ENCODE results near the gene FAM107A.

The FAM107A gene

GRCh38 chr3:58608648-58609047, 31.5 kb upstream of the FAM107A start:
- Histone ChIP-seq H3K9me3 (no peaks in the 10 kb centered on the region), H3K36me3 (replicated peaks) (no peaks in the 10 kb centered on the region), H3K27me3 (ENCODE audit: low read depth) (no peaks in the 10 kb centered on the region), H3K4me3 (no peak overlapping the region), H3K4me1 (no peaks in the 10 kb centered on the region)
- in situ Hi-C loops (cut with MboI; ENCODE audit: low sequenced_read_pairs): no loop called here
- DNase-seq (ENCODE audit: low spot score in 2 of 2): no peak

- Histone ChIP-seq H3K4me3 (no peak overlapping the region), H3K36me3 (replicated peaks) (no peaks in the 10 kb centered on the region), H3K27me3 (ENCODE audit: low read depth) (no peaks in the 10 kb centered on the region), H3K9me3 (no peaks in the 10 kb centered on the region), H3K4me1 (no peaks in the 10 kb centered on the region)
- DNase-seq (ENCODE audit: low spot score in 2 of 2): no peak
- in situ Hi-C loops (cut with MboI; ENCODE audit: low sequenced_read_pairs): no loop called here
Observed at GRCh38 chr3:58607816-58608215, 30.6 kb upstream of the FAM107A start.

- DNase-seq (ENCODE audit: low spot score in 2 of 2): no peak
- peaks cover 7% of the 10 kb centered on the region for H3K27me3 ChIP-seq (ENCODE audit: low read depth)
- no peaks in the 10 kb centered on the region for H3K36me3 ChIP-seq (replicated peaks)
- no peaks in the 10 kb centered on the region for H3K9me3 ChIP-seq
- no peak overlapping the region for H3K4me3 ChIP-seq
- in situ Hi-C loops (cut with MboI; ENCODE audit: low sequenced_read_pairs): no loop called here
- H3K4me1 ChIP-seq: no peaks in the 10 kb centered on the region
Observed at GRCh38 chr3:58606693-58607092, 29.5 kb upstream of the FAM107A start.

- in situ Hi-C loops (cut with MboI; ENCODE audit: low sequenced_read_pairs): no loop called here
- H3K36me3 ChIP-seq (replicated peaks): no peaks in the 10 kb centered on the region
- H3K4me3 ChIP-seq: no peak overlapping the region
- H3K27me3 ChIP-seq (ENCODE audit: low read depth): peaks cover 13% of the 10 kb centered on the region
- no peak for DNase-seq (ENCODE audit: low spot score in 2 of 2)
- H3K9me3 ChIP-seq: no peaks in the 10 kb centered on the region
- H3K4me1 ChIP-seq: no peaks in the 10 kb centered on the region
Observed at GRCh38 chr3:58604031-58604430, 26.8 kb upstream of the FAM107A start.

- DNase-seq (ENCODE audit: low spot score in 2 of 2): no peak
- Histone ChIP-seq H3K9me3 (no peaks in the 10 kb centered on the region), H3K4me3 (no peak overlapping the region), H3K4me1 (no peaks in the 10 kb centered on the region), H3K36me3 (replicated peaks) (no peaks in the 10 kb centered on the region), H3K27me3 (ENCODE audit: low read depth) (peaks cover 13% of the 10 kb centered on the region)
- in situ Hi-C loops (cut with MboI; ENCODE audit: low sequenced_read_pairs): no loop called here
Observed at GRCh38 chr3:58603606-58604005, 26.4 kb upstream of the FAM107A start.

GRCh38 chr3:58597770-58598310, 20.6 kb upstream of the FAM107A start:
- DNase-seq (ENCODE audit: low spot score in 2 of 2): no peak
- Histone ChIP-seq H3K9me3 (no peaks in the 10 kb centered on the region), H3K4me3 (no peak overlapping the region), H3K36me3 (replicated peaks) (no peaks in the 10 kb centered on the region), H3K4me1 (no peaks in the 10 kb centered on the region), H3K27me3 (ENCODE audit: low read depth) (peaks cover 13% of the 10 kb centered on the region)
- in situ Hi-C loops (cut with MboI; ENCODE audit: low sequenced_read_pairs): no loop called here

GRCh38 chr3:58596834-58597518, 19.8 kb upstream of the FAM107A start:
- no peaks in the 10 kb centered on the region for H3K9me3 ChIP-seq
- in situ Hi-C loops (cut with MboI; ENCODE audit: low sequenced_read_pairs): no loop called here
- H3K27me3 ChIP-seq (ENCODE audit: low read depth): peaks cover 8% of the 10 kb centered on the region
- no peak for DNase-seq (ENCODE audit: low spot score in 2 of 2)
- H3K4me3 ChIP-seq: no peak overlapping the region
- H3K4me1 ChIP-seq: peaks cover 2% of the 10 kb centered on the region; the same call in 1 of the 2 replicates
- no peaks in the 10 kb centered on the region for H3K36me3 ChIP-seq (replicated peaks)

- Histone ChIP-seq H3K27me3 (ENCODE audit: low read depth) (no peaks in the 10 kb centered on the region), H3K4me1 (peaks cover 6% of the 10 kb centered on the region; the same call in 1 of the 2 replicates), H3K4me3 (no peak overlapping the region), H3K9me3 (no peaks in the 10 kb centered on the region), H3K36me3 (replicated peaks) (no peaks in the 10 kb centered on the region)
- no peak for DNase-seq (ENCODE audit: low spot score in 2 of 2)
- in situ Hi-C loops (cut with MboI; ENCODE audit: low sequenced_read_pairs): no loop called here
Observed at GRCh38 chr3:58594117-58594516, 16.9 kb upstream of the FAM107A start.

GRCh38 chr3:58591517-58592510, 14.6 kb upstream of the FAM107A start:
- peak in 1 of 2 experiments; percentile 52 for DNase-seq (ENCODE audit: low spot score in 2 of 2)
- in situ Hi-C loops (cut with MboI; ENCODE audit: low sequenced_read_pairs): no loop called here
- no peaks in the 10 kb centered on the region for H3K27me3 ChIP-seq (ENCODE audit: low read depth)
- H3K4me1 ChIP-seq: peaks cover 6% of the 10 kb centered on the region; the same call in 1 of the 2 replicates
- no peak overlapping the region for H3K4me3 ChIP-seq
- no peaks in the 10 kb centered on the region for H3K36me3 ChIP-seq (replicated peaks)
- no peaks in the 10 kb centered on the region for H3K9me3 ChIP-seq

GRCh38 chr3:58588030-58588614, 10.9 kb upstream of the FAM107A start:
- Histone ChIP-seq H3K4me1 (peaks cover 13% of the 10 kb centered on the region), H3K36me3 (replicated peaks) (no peaks in the 10 kb centered on the region), H3K4me3 (no peak overlapping the region), H3K27me3 (ENCODE audit: low read depth) (no peaks in the 10 kb centered on the region), H3K9me3 (no peaks in the 10 kb centered on the region)
- peak in 1 of 2 experiments; percentile 65 for DNase-seq (ENCODE audit: low spot score in 2 of 2)
- in situ Hi-C loops (cut with MboI; ENCODE audit: low sequenced_read_pairs): no loop called here

- H3K9me3 ChIP-seq: no peaks in the 10 kb centered on the region
- in situ Hi-C loops (cut with MboI; ENCODE audit: low sequenced_read_pairs): no loop called here
- DNase-seq (ENCODE audit: low spot score in 2 of 2): no peak
- no peaks in the 10 kb centered on the region for H3K36me3 ChIP-seq (replicated peaks)
- H3K27me3 ChIP-seq (ENCODE audit: low read depth): no peaks in the 10 kb centered on the region
- H3K4me1 ChIP-seq: peaks cover 11% of the 10 kb centered on the region
- no peak overlapping the region for H3K4me3 ChIP-seq
Observed at GRCh38 chr3:58586776-58587192, 9.6 kb upstream of the FAM107A start.

- no peaks in the 10 kb centered on the region for H3K36me3 ChIP-seq (replicated peaks)
- peaks cover 17% of the 10 kb centered on the region for H3K4me1 ChIP-seq
- no peak for DNase-seq (ENCODE audit: low spot score in 2 of 2)
- no peaks in the 10 kb centered on the region for H3K9me3 ChIP-seq
- H3K4me3 ChIP-seq: no peak overlapping the region
- in situ Hi-C loops (cut with MboI; ENCODE audit: low sequenced_read_pairs): no loop called here
- no peaks in the 10 kb centered on the region for H3K27me3 ChIP-seq (ENCODE audit: low read depth)
Observed at GRCh38 chr3:58585994-58586393, 8.8 kb upstream of the FAM107A start.

- DNase-seq (ENCODE audit: low spot score in 2 of 2): peak; percentile 80 to 90
- H3K4me3 ChIP-seq: peak overlapping the region; percentile 20
- no peaks in the 10 kb centered on the region for H3K27me3 ChIP-seq (ENCODE audit: low read depth)
- H3K9me3 ChIP-seq: no peaks in the 10 kb centered on the region
- in situ Hi-C loops (cut with MboI; ENCODE audit: low sequenced_read_pairs): no loop called here
- H3K4me1 ChIP-seq: peaks cover 22% of the 10 kb centered on the region
- no peaks in the 10 kb centered on the region for H3K36me3 ChIP-seq (replicated peaks)
Observed at GRCh38 chr3:58585005-58585786, 8.0 kb upstream of the FAM107A start.

Data from HAP-1 (cell line).